BJ (cell line): ENCODE results near the gene CIBAR2. TPM values are rescaled to one million over a fixed set of nuclear protein-coding genes. Genes with fewer than 3 reads are reported as not detected.
A peak's percentile ranks its signal among the peaks of the same experiment; 100 is the strongest.

Experiments used
- CTCF ChIA-PET: fragments of 350-600 bp; formaldehyde crosslinking; extraction: SDS; loops from one replicate; lab custom pipeline; 2021; ENCODE audit warnings: antibody characterized with exemption, inconsistent platforms; lab: Yijun Ruan, JAX
- POLR2A ChIA-PET: fragments of 300-600 bp; sonication (Branson Sonifier 250); formaldehyde crosslinking; extraction: SDS; loops from one replicate; lab custom pipeline; 2021; ENCODE audit warnings: antibody characterized with exemption; lab: Charles Lee
- DNase-seq: peaks from one replicate; pipeline ENCODE4 v3.0.0-alpha.2; 2011; ENCODE audit warnings: low read depth
- H3K27me3 ChIP-seq: 2 replicates; pipeline ENCODE4 v1.6.0; 2011; ENCODE audit warnings: low read length; ENCODE audit not compliant: control insufficient read depth, insufficient read depth
- H3K36me3 ChIP-seq: 2 replicates; pipeline ENCODE4 v1.5.1; 2011; ENCODE audit warnings: low read length; ENCODE audit not compliant: control insufficient read depth, insufficient read depth
- H3K4me3 ChIP-seq: 2 replicates; pipeline ENCODE4 v1.5.1; 2011; ENCODE audit warnings: low read depth, mild to moderate bottlenecking, control low read depth, low read length
- CTCF ChIP-seq: IDR thresholded peaks from 2 replicates; pipeline ENCODE4 v1.5.1; 2011; ENCODE audit warnings: low read depth, mild to moderate bottlenecking, control low read depth, inconsistent platforms, low read length, moderate library complexity; ENCODE audit not compliant: insufficient read depth
- polyA plus RNA-seq: library from polyadenylated mRNA; depleted of rRNA; stranded (reverse); fragments of >200 nt; gene quantifications from 2 replicates; pipeline ENCODE4 v1.2.3, GENCODE V29; 2011

Gene CIBAR2
- polyA plus RNA-seq, 1 experiment = 0.05 TPM

DNA sequence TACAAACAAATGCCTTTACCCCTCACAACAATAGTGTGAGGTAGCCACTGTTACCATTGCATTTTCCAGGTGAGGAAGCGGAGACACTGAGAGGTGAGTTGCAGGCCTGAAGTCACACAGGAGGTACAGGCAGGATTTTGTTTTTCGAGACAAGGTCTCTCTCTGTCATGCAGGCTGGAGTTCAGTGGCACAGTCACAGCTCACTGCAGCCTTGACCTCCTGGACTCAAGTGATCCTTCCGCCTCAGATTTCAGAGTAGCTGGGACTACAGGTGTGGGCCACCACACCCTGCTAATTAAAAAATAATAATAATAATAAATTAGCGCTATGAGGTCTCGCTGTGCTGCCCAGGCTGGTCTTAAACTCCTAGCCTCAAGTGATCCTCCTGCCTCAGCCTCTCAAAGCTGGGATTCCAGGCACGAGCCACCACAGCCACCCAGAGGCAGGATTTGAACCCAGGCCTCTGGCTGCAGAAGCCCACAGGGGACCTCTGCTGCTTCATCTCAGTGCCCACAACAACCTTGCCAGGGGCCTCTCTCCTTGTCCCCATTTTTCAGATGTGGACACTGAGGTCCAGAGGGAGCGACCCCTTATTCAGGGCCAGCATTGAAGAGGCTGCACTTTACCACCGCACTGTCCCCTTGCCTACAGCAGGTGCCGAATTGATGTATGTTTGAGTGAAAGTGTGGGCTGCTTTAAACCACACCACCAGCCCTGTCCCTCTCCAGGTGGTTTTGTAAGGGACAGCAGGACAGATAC lies 16.0 kb upstream of the CIBAR2 start:
- POLR2A ChIA-PET = no interaction called here
- H3K4me3 ChIP-seq = no peak overlapping the region
- CTCF ChIA-PET = interaction anchor here (1.4 to 5.7 kb wide), 2 partner anchors 8 to 13 kb away, joined by 4 to 36 read pairs; no protein-coding TSS in a partner anchor

GRCh38 chr16:85127379-85127723 lies 15.1 kb upstream of the CIBAR2 start:
- H3K27me3 ChIP-seq = no peaks in the 10 kb centered on the region
- ChIA-PET POLR2A (no interaction called here), CTCF (interaction anchor here (1.2 to 5.7 kb wide), 4 partner anchors 9 to 45 kb away, joined by 4 to 36 read pairs (median 4); no protein-coding TSS in a partner anchor)
- no peak for TF ChIP-seq CTCF
- no peak for DNase-seq
- no peak overlapping the region for H3K4me3 ChIP-seq
- H3K36me3 ChIP-seq = no peaks in the 10 kb centered on the region

More for the DNA sequence above, 16.0 kb upstream of the CIBAR2 start:
- DNase-seq = no peak
- no peak for TF ChIP-seq CTCF
- Histone ChIP-seq H3K27me3 (no peaks in the 10 kb centered on the region), H3K36me3 (no peaks in the 10 kb centered on the region)

GRCh38 chr16:85126705-85127378 lies 14.6 kb upstream of the CIBAR2 start:
- Histone ChIP-seq H3K4me3 (no peak overlapping the region), H3K36me3 (no peaks in the 10 kb centered on the region), H3K27me3 (no peaks in the 10 kb centered on the region)
- POLR2A ChIA-PET = no interaction called here
- no peak for DNase-seq
- CTCF ChIA-PET = interaction anchor here (0.7 to 5.7 kb wide), 6 partner anchors 9 to 160 kb away, joined by 3 to 36 read pairs (median 4); no protein-coding TSS in a partner anchor
- TF ChIP-seq CTCF = peak; percentile 13; the same call in 1 of the 2 replicates

DNA sequence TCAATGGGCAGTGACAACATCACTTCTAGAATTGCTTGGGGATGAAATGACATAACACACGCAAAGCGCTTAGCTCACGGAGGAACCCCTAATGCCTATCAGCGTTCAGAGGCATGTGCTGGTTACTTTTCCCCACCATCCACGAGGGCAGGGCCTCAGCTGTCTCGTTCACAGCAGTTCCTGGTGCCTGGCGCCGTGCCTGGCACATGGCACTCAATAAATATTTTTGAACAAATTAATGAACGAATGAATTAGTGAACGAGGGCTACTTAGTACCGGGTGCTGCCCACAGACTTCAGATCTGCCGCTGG lies 14.1 kb upstream of the CIBAR2 start:
- Histone ChIP-seq H3K36me3 (no peaks in the 10 kb centered on the region), H3K4me3 (no peak overlapping the region), H3K27me3 (no peaks in the 10 kb centered on the region)
- CTCF ChIA-PET = interaction anchor here (0.7 to 5.7 kb wide), 7 partner anchors 9 to 160 kb away, joined by 3 to 36 read pairs (median 4); no protein-coding TSS in a partner anchor
- POLR2A ChIA-PET = no interaction called here
- no peak for DNase-seq
- no peak for TF ChIP-seq CTCF

DNA sequence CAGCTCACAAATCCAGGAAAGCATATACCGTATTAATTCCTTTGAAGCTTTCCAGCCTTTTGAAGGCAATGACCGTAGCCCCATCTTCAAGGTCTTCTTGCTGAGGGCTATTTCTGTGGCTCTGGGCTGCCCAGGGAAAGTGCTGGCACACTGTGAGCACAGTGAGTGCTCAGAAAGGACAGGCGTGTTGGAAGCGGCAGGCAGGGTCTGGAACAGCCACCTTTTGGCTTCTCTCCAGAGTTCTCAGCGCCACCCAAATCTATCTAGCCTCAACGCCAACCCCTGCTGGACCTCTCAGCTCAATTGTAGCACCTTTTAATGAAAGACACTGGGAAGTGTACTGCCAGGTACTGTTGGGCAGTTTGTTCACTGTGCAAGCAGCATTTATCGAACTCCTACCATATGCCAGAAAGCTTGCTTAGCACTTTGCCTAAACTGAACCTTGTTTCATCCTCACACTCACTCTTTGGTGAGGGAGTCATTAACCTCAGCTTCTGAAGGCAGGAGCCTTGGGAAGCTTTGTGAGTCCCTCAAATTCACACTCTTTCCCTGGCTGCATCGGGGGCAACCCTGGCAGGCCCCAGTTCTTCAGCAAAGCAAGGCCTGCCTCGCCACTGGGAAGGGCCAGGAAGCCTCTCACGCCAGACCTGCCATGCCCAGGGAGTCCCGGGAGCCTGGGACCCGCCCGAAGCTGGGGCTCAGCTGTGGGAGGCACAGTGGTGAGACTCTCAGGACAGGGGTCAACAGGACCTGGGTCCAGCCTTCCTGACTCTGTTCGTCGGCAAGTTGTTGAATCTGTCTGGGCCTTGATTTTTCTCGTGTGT lies 13.5 kb upstream of the CIBAR2 start:
- DNase-seq = no peak
- H3K36me3 ChIP-seq = no peaks in the 10 kb centered on the region
- no peak for TF ChIP-seq CTCF
- H3K4me3 ChIP-seq = no peak overlapping the region
- POLR2A ChIA-PET = no interaction called here
- no peaks in the 10 kb centered on the region for H3K27me3 ChIP-seq
- CTCF ChIA-PET = interaction anchor here (1.1 to 5.7 kb wide), 7 partner anchors 10 to 161 kb away, joined by 3 to 36 read pairs (median 4); no protein-coding TSS in a partner anchor
